ENCODE data around the gene SLC22A25.

The SLC22A25 gene

DNA sequence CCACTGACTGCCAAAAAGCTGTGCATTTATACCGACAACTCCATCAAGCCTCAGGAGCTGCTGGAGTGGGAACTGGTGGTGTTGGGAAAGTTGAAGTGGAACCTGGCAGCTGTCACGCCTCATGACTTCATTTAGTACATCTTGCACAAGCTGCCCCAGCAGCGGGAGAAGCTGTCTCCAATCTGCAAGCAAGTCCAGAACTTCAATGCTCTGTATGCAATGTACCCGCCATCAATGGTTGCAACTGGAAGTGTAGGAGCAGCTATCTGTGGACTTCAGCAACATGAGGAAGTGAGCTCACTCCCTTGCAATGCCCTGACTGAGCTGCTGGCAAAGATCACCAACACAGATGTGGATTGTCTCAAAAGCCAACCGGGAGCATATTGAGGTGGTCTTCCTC, at the start of gene SLC22A25:
Gene SLC22A25, minus strand, starts transcription at position 67 of the 400 bp plus-strand sequence. CDS start 13,947 bp downstream, outside the sequence.
- TF ChIP-seq, protein P1, sequence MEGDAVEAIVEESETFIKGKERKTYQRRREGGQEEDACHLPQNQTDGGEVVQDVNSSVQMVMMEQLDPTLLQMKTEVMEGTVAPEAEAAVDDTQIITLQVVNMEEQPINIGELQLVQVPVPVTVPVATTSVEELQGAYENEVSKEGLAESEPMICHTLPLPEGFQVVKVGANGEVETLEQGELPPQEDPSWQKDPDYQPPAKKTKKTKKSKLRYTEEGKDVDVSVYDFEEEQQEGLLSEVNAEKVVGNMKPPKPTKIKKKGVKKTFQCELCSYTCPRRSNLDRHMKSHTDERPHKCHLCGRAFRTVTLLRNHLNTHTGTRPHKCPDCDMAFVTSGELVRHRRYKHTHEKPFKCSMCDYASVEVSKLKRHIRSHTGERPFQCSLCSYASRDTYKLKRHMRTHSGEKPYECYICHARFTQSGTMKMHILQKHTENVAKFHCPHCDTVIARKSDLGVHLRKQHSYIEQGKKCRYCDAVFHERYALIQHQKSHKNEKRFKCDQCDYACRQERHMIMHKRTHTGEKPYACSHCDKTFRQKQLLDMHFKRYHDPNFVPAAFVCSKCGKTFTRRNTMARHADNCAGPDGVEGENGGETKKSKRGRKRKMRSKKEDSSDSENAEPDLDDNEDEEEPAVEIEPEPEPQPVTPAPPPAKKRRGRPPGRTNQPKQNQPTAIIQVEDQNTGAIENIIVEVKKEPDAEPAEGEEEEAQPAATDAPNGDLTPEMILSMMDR (IDR thresholded peaks at IDR 0.05; ENCODE audit: low read depth, low read length) = no peak
- peak; percentile 16 to 40 for DNase-seq (ENCODE audit: low read depth in 2 of 2)
- H3K4me3 ChIP-seq (replicated peaks in 1 of 2; ENCODE audit: low read depth in 2 of 2, low read length in 2 of 2) = no peak within 1 kb of the TSS

DNA sequence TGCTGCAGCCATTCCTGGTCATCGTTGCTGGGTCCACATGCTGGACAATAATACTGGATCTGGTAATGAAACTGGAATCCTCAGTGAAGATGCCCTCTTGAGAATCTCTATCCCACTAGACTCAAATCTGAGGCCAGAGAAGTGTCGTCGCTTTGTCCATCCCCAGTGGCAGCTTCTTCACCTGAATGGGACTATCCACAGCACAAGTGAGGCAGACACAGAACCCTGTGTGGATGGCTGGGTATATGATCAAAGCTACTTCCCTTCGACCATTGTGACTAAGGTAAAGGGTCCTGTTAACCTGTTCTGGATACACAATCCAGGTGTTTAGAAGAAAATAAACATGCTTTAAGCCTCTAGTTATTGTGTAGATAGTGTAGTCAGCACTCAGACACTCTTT, 46.9 kb upstream of the SLC22A25 start:
- no peak for DNase-seq (ENCODE audit: low read depth in 2 of 2)
- TF ChIP-seq, protein P1 (IDR thresholded peaks at IDR 0.05; ENCODE audit: low read depth, low read length) = no peak
- H3K4me3 ChIP-seq (replicated peaks in 1 of 2; ENCODE audit: low read depth in 2 of 2, low read length in 2 of 2) = no peak overlapping the region

DNA sequence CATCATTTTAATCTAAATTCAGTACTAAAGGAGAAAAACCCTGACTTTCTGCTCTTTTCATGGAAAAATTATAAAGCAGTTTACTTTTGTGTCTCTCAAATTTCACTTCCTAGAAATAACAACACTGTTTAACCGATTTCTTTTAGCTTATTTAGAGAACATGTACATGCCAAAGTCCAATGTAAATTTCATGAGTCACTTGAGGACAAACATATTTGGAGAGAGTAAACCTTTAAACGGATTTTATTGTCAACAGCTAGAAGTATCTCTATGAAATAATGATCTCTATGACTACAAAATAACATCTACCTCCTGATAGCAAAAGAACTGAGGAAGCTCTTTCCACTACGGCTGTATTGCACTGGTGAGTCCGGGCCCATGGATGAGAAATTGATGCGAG, 46.3 kb upstream of the SLC22A25 start:
- TF ChIP-seq, protein P1 (IDR thresholded peaks at IDR 0.05; ENCODE audit: low read depth, low read length) = no peak
- DNase-seq (ENCODE audit: low read depth in 2 of 2) = no peak
- no peak overlapping the region for H3K4me3 ChIP-seq (replicated peaks in 1 of 2; ENCODE audit: low read depth in 2 of 2, low read length in 2 of 2)

DNA sequence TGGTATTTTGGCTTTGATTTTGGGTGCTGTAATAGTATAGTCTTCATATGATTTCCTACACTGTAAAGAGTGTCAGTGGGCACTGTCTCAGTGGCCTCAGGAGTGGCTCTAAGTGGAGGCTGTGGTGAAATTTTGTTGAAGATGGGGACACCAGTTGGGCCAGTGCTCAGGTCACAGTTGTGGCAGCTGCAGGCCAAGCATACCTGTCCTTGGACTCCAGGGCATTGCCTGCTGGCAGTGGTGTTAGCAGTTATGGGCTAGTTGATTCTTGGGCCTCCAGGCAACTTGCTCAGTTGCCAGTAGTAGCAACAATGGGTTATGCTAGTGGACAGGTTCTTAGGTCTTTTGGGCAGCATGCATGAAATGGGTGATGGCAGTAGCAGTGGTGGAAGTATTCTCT, 39.2 kb upstream of the SLC22A25 start:
- H3K4me3 ChIP-seq (replicated peaks in 1 of 2; ENCODE audit: low read depth in 2 of 2, low read length in 2 of 2) = no peak overlapping the region
- TF ChIP-seq, protein P1 (IDR thresholded peaks at IDR 0.05; ENCODE audit: low read depth, low read length) = no peak
- DNase-seq (ENCODE audit: low read depth in 2 of 2) = no peak

DNA sequence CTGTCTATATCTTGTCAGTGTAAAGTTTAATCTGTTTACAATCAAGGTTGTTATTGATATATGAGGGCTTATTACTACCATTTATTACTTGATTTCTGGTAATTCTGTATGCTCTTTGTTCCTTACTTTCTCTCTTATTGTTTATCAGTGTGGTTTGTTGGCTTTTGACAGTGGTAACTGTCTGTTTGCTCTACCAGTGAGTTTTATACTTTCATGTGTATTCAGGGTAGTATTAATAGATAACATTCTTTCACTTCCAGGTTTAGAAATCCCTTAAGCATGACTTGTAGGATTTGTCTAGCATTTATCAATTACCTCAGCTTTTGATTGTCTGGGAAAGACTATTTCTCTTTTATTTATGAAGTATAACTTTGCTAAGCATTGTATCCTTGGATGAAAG, 37.5 kb upstream of the SLC22A25 start:
- DNase-seq (ENCODE audit: low read depth in 2 of 2) = no peak
- TF ChIP-seq, protein P1 (IDR thresholded peaks at IDR 0.05; ENCODE audit: low read depth, low read length) = no peak
- H3K4me3 ChIP-seq (replicated peaks in 1 of 2; ENCODE audit: low read depth in 2 of 2, low read length in 2 of 2) = no peak overlapping the region

DNA sequence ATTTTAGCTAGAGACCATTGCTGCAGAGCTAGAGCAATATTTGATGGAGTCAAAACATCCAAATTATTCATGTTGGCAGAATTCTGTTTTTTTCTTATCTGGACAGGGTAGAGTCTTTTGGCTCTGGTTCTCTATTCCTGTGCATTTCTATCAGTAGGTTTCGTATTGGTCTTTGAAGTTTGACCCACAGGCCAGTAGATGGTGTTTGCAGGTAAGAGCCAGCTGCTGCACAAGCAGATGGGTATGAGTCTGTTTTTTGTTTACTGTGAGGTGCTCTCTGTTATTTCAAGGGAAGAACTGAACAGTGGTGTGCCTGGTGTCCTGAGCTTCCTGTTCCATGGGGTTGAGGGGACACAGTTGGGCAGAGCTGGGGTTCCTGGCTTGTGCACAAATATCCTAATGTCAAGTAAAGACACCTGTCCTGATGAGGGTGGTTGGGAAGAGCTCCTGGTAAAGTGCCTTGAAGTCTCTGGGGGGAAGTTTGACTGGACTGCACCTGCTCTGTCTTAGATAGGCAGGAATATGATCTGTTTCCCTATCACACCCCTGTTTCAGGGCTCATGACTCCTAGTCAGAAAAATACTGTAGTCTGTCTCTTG, 34.0 kb upstream of the SLC22A25 start:
- no peak for DNase-seq (ENCODE audit: low read depth in 2 of 2)
- TF ChIP-seq, protein P1 (IDR thresholded peaks at IDR 0.05; ENCODE audit: low read depth, low read length) = peak; percentile 3
- no peak overlapping the region for H3K4me3 ChIP-seq (replicated peaks in 1 of 2; ENCODE audit: low read depth in 2 of 2, low read length in 2 of 2)

DNA sequence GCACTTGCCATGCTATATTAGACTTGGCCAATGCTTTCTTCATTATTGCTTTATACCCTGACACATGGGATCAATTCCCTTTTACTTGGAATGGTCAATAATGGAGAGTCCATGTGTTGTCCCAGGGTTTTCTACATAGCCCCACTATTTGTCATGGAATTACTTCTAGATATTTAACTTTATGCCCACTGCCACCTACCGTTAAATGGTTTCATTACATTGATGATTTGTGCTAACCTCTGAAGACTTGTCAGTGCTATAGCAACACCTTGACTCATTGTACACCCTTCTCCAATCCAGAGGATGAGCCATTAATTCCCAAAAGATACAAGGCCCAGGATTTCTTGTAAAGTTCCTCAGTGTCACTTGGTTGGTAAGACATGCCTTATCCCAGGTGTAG, 31.4 kb upstream of the SLC22A25 start:
- TF ChIP-seq, protein P1 (IDR thresholded peaks at IDR 0.05; ENCODE audit: low read depth, low read length) = no peak
- H3K4me3 ChIP-seq (replicated peaks in 1 of 2; ENCODE audit: low read depth in 2 of 2, low read length in 2 of 2) = no peak overlapping the region
- DNase-seq (ENCODE audit: low read depth in 2 of 2) = peak in 1 of 2 donors; percentile 12
